Measurements from ENCODE around the gene PIK3R1. TPM values are rescaled to one million over a fixed set of nuclear protein-coding genes. Genes with fewer than 3 reads are reported as not detected.

PIK3R1 gene
- total RNA-seq, 2 donors from 2014 or later: 71.6 to 81.2 TPM

- DNase-seq (ENCODE audit: low spot score): peak; percentile 32
- Histone ChIP-seq H3K27me3 (replicated peaks; ENCODE audit: insufficient read depth) (no peaks in the 10 kb centered on the region), H3K4me1 (replicated peaks) (no peaks in the 10 kb centered on the region), H3K4me3 (peak overlapping the region; percentile 67 to 86), H3K27ac (peak overlapping the region; percentile 84 to 96), H3K9me3 (no peaks in the 10 kb centered on the region), H3K36me3 (no peaks in the 10 kb centered on the region)
- TF ChIP-seq POLR2AphosphoS5 (IDR thresholded peaks at IDR 0.05) (no peak), CTCF (IDR thresholded peaks at IDR 0.05) (no peak), POLR2A (IDR thresholded peaks at IDR 0.05) (no peak)
- intact Hi-C loops (cut with DNase I): loop anchor here (5.0 to 10.0 kb wide), 2 partner anchors 36 to 522 kb away; no protein-coding TSS in a partner anchor
- under 1% methylated on average over 48 of the region's 49 CpGs for WGBS
These were observed 890 bp downstream of the PIK3R1 start for GRCh38 chr5:68216245-68217046.

DNA sequence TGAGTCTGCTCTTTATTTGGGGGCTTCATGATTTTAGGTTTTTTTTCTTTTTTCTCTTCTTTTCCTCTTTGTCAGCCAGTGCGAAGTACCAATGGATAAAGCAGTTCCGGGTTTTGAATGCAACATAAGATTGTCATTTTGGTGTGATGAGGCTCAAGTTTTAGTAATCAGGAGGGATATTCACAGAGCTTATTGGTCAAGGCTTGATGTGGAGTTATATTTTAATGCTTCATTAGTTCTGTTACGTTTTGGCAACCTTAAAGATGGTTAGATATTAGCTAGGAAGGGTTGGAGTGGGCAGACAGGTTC, 1.4 kb downstream of the PIK3R1 start:
- Histone ChIP-seq H3K27me3 (replicated peaks; ENCODE audit: insufficient read depth) (no peaks in the 10 kb centered on the region), H3K4me3 (peak overlapping the region; percentile 67 to 86), H3K4me1 (replicated peaks) (no peaks in the 10 kb centered on the region), H3K9me3 (no peaks in the 10 kb centered on the region), H3K36me3 (no peaks in the 10 kb centered on the region), H3K27ac (peak overlapping the region; percentile 84 to 96)
- 0% methylated on average over 3 of the region's 3 CpGs for WGBS
- no peak for DNase-seq (ENCODE audit: low spot score)
- TF ChIP-seq CTCF (IDR thresholded peaks at IDR 0.05) (no peak), POLR2A (IDR thresholded peaks at IDR 0.05) (no peak), POLR2AphosphoS5 (IDR thresholded peaks at IDR 0.05) (no peak)
- intact Hi-C loops (cut with DNase I): loop anchor here (5.0 to 10.0 kb wide), 2 partner anchors 35 to 522 kb away; no protein-coding TSS in a partner anchor

DNA sequence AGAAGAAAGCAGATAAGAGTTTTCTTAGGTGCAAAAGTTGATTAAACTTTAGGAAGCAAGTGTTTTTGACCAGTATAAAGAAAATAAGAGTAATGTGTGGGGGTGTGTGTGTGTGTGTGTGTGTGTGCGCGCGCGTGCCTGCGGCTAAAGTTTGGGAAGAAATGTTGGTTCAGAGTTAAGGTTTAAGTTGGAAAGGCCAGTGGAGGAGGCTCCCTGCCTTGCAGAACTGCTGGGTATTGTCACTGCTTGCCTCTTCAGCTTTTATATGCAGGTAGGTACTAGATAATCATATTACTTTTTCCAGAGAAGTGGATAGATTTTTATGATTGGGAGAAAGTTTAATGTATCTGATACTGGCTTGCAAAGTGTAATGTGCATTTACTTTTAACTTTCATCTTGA, 2.0 kb downstream of the PIK3R1 start:
- Histone ChIP-seq H3K4me3 (peak overlapping the region; percentile 67 to 86), H3K27me3 (replicated peaks; ENCODE audit: insufficient read depth) (no peaks in the 10 kb centered on the region), H3K4me1 (replicated peaks) (no peaks in the 10 kb centered on the region), H3K27ac (peak overlapping the region; percentile 84 to 96), H3K36me3 (no peaks in the 10 kb centered on the region), H3K9me3 (no peaks in the 10 kb centered on the region)
- no peak for DNase-seq (ENCODE audit: low spot score)
- TF ChIP-seq CTCF (IDR thresholded peaks at IDR 0.05) (no peak), POLR2A (IDR thresholded peaks at IDR 0.05) (no peak), POLR2AphosphoS5 (IDR thresholded peaks at IDR 0.05) (no peak)
- intact Hi-C loops (cut with DNase I): loop anchor here (5.0 to 10.0 kb wide), 2 partner anchors 35 to 523 kb away; no protein-coding TSS in a partner anchor
- WGBS: 12% methylated on average over 5 of the region's 5 CpGs

DNA sequence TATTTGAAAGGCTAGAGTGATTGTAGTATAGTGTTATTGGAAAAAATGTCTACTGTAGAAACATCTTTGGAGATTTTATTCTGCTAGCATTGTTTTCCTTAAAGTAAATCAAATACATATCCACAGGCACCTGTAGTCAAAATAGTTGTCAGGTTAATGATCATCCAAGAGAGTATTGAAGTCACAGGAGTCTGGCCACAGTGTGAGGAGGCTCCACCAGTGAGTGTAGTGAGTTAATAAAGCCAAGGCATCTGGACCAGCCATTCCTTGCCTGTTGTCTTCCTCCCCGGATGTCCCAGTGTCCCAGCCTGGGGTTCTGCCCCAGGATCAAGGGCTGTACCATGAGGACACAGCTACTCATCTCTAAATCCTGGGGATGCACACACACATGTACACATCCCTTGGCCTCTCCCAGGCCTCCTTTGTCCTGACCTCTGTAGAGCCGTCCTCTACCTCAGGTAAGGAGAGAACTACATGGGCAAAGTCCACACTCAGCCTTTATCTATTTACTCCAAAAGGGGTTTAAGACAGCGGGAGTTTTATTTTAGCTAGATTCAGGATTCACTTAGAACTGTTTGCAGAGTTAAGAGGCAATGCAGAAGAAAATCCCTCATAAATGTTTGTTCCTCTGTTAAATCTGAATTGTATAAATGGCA, 3.7 kb downstream of the PIK3R1 start:
- Histone ChIP-seq H3K4me1 (replicated peaks) (no peaks in the 10 kb centered on the region), H3K9me3 (no peaks in the 10 kb centered on the region), H3K4me3 (peak overlapping the region; percentile 67 to 86), H3K36me3 (no peaks in the 10 kb centered on the region), H3K27ac (no peak overlapping the region), H3K27me3 (replicated peaks; ENCODE audit: insufficient read depth) (no peaks in the 10 kb centered on the region)
- 42% methylated on average over 3 of the region's 3 CpGs for WGBS
- intact Hi-C loops (cut with DNase I): loop anchor here (5.0 to 10.0 kb wide), 2 partner anchors 33 to 524 kb away; no protein-coding TSS in a partner anchor
- TF ChIP-seq CTCF (IDR thresholded peaks at IDR 0.05) (no peak), POLR2AphosphoS5 (IDR thresholded peaks at IDR 0.05) (no peak), POLR2A (IDR thresholded peaks at IDR 0.05) (no peak)
- DNase-seq (ENCODE audit: low spot score): no peak

Data from prostate gland (tissue), 2 donors.